ENCODE results near the gene TNFSF13.
A peak's percentile ranks its signal among the peaks of the same experiment; 100 is the strongest.

Gene TNFSF13

GRCh38 chr17:7551396-7551795, 7.2 kb upstream of the TNFSF13 start:
- DNase-seq: no peak

GRCh38 chr17:7552621-7553051, 5.9 kb upstream of the TNFSF13 start:
- no peak for DNase-seq

DNA sequence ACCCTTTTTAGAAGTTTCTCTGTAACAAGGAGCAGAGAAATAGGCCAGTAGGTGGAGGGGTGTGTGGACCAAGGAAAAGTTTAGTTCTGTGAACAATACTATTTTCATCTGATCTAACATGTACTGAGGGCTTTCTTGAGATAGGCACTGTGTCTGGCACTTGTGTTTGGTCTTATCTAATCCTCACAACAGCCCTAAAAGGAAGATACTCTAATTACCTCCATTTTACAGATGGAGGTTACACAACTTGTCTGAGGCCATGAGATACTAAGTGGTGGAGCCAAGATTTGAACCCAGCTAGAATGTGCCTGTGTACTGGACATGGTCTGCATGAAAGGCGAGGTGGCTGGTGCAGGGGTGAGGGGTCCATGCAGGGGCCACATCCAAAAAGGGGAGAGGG, 5.2 kb upstream of the TNFSF13 start:
- DNase-seq: no peak

DNA sequence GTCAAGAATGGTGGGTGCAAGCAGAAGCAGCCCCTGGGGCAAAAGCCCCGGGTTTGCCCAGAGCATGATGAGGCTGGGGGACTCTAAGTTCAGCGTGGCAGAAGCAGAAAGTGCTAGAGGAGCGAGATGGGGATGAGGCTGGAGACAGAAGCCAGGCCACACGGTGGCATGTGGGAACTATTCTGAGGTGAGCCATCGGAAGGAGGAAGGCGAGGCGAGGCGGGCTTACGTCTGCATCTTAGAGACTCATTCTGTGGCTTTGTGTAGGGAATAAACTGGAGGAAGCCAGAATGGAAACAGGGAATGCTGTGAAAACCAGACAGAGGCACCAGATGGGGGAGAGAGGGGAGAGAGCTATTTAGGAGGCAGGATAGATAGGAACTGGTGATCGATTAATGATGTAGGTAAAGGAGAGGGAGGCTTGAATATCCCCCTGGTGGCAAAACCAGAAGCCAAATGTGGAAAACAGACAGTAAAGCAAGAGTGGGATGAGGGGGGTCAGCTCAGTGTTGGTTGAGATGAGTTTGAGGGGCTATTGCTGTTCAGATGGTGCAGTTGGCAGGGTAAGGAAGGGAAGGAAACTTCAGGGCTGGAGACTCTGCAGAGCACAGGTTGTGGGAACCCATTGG, 3.1 kb upstream of the TNFSF13 start:
- no peak for DNase-seq

- no peak for DNase-seq
These were observed 1.9 kb upstream of the TNFSF13 start for GRCh38 chr17:7556627-7557026.

GRCh38 chr17:7557147-7557764, 1.3 kb upstream of the TNFSF13 start:
- DNase-seq: no peak

GRCh38 chr17:7557775-7558543, 591 bp upstream of the TNFSF13 start:
- DNase-seq: peak; percentile 80

- DNase-seq: no peak
These were observed 996 bp downstream of the TNFSF13 start for GRCh38 chr17:7559320-7560171.

- peak; percentile 63 for DNase-seq
These were observed 1.9 kb downstream of the TNFSF13 start for GRCh38 chr17:7560172-7561027.

DNA sequence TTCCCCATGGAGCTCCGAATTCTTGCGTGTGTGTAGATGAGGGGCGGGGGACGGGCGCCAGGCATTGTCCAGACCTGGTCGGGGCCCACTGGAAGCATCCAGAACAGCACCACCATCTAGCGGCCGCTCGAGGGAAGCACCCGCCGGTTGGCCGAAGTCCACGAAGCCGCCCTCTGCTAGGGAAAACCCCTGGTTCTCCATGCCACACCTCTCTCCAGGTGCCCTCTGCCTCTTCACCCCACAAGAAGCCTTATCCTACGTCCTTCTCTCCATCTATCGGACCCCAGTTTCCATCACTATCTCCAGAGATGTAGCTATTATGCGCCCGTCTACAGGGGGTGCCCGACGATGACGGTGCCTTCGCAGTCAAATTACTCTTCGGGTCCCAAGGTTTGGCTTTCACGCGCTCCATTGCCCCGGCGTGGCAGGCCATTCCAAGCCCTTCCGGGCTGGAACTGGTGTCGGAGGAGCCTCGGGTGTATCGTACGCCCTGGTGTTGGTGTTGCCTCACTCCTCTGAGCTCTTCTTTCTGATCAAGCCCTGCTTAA, 2.6 kb downstream of the TNFSF13 start:
- DNase-seq: peak; percentile 88

- peak; percentile 91 for DNase-seq
These were observed 3.1 kb downstream of the TNFSF13 start, which contains the start of gene SENP3 for GRCh38 chr17:7561589-7562207. SENP3 (plus strand) TSS chr17:7561919; CDS start chr17:7563077, 1,158 bp downstream.

- DNase-seq: no peak
These were observed 3.7 kb downstream of the TNFSF13 start for GRCh38 chr17:7562208-7562605.

DNA sequence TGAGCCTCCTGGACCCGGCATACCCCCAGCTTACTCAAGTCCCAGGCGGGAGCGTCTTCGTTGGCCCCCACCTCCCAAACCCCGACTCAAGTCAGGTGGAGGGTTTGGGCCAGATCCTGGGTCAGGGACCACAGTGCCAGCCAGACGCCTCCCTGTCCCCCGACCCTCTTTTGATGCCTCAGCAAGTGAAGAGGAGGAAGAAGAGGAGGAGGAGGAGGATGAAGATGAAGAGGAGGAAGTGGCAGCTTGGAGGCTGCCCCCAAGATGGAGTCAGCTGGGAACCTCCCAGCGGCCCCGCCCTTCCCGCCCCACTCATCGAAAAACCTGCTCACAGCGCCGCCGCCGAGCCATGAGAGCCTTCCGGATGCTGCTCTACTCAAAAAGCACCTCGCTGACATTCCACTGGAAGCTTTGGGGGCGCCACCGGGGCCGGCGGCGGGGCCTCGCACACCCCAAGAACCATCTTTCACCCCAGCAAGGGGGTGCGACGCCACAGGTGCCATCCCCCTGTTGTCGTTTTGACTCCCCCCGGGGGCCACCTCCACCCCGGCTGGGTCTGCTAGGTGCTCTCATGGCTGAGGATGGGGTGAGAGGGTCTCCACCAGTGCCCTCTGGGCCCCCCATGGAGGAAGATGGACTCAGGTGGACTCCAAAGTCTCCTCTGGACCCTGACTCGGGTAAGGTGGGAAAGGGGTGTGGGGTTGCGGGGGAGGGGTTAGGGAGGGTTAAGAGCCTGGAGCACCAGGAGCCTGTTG, 4.7 kb downstream of the TNFSF13 start:
- DNase-seq: no peak

DNA sequence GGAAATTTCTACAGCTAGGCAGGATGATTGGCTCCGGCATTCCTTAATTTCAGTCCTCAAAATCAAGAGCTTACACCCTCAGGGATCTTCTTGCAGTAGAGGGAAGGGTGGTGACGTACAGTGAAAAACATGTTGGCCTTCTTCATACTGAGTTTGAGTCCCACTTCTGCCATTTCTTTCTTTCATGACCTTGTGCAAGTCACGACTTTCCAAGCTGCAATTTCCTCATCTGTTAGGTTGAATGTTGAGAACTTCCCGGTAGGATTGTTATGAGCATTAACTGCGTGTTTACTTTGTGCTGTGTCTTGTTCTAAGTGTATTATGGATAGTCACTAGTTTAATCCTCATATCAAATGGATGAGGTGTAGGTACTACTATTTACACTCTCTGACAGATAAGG, 11.0 kb downstream of the TNFSF13 start:
- DNase-seq: no peak

- DNase-seq: no peak
These were observed 11.8 kb downstream of the TNFSF13 start for GRCh38 chr17:7570351-7570750.

GRCh38 chr17:7572338-7572587, 13.7 kb downstream of the TNFSF13 start:
- no peak for DNase-seq

- peak; percentile 91 for DNase-seq
These were observed 14.2 kb downstream of the TNFSF13 start for GRCh38 chr17:7572588-7573323.

- peak; percentile 64 for DNase-seq
These were observed 15.0 kb downstream of the TNFSF13 start for GRCh38 chr17:7573324-7574080.
